Neural cell (in vitro differentiated cells): Measurements from ENCODE around the gene TTF1. TPM values are rescaled to one million over a fixed set of nuclear protein-coding genes. Genes with fewer than 3 reads are reported as not detected.

Experiments
- H2AFZ ChIP-seq: fragments of 200-600, 300-800 bp; sonication (generic), shearing (Covaris generic); 2 replicates; pipeline ENCODE4 v1.6.0; 2014; ENCODE audit warnings: low read depth, mild to moderate bottlenecking, antibody characterized with exemption, low read length, moderate library complexity
- H3F3A ChIP-seq: fragments of 200-600 bp; shearing (Covaris generic); 2 replicates; pipeline ENCODE4 v1.6.1; 2016; ENCODE audit warnings: mild to moderate bottlenecking, moderate library complexity, mixed read lengths, antibody characterized with exemption, low read length; ENCODE audit not compliant: insufficient read depth, poor library complexity, severe bottlenecking
- H3K27ac ChIP-seq: fragments of 200-600, 300-800 bp; sonication (generic), shearing (Covaris generic); 2 replicates; pipeline ENCODE4 v1.5.1; 2014; ENCODE audit warnings: mild to moderate bottlenecking, low read length, moderate library complexity
- H3K27me3 ChIP-seq: fragments of 300-800, 200-600 bp; sonication (generic), shearing (Covaris generic); 2 replicates; pipeline ENCODE4 v1.6.0; 2014; ENCODE audit warnings: mild to moderate bottlenecking, low read depth, low read length, moderate library complexity; ENCODE audit not compliant: insufficient read depth
- H3K36me3 ChIP-seq: fragments of 300-800, 200-600 bp; sonication (generic), shearing (Covaris generic); 2 replicates; pipeline ENCODE4 v1.5.1; 2014; ENCODE audit warnings: mild to moderate bottlenecking, antibody characterized with exemption, low read length, moderate library complexity; ENCODE audit not compliant: insufficient read depth
- H3K4me2 ChIP-seq: fragments of 300-800, 200-600 bp; sonication (generic), shearing (Covaris generic); 2 replicates; pipeline ENCODE4 v1.6.0; 2014; ENCODE audit warnings: mild to moderate bottlenecking, low read length
- H3K4me3 ChIP-seq: fragments of 300-800, 200-600 bp; sonication (generic), shearing (Covaris generic); 2 replicates; pipeline ENCODE4 v1.5.1; 2014; ENCODE audit warnings: mild to moderate bottlenecking, low read length, moderate library complexity
- H3K79me2 ChIP-seq: fragments of 200-600 bp; shearing (Covaris generic); replicated peaks from 2 replicates; pipeline ENCODE4 v1.6.0; 2014; ENCODE audit warnings: mild to moderate bottlenecking, low read length, moderate library complexity; ENCODE audit not compliant: insufficient read depth
- H3K9ac ChIP-seq: fragments of 300-800, 200-600 bp; sonication (generic), shearing (Covaris generic); 2 replicates; pipeline ENCODE4 v1.6.1; 2016; ENCODE audit warnings: mild to moderate bottlenecking, low read length, mixed read lengths
- H3K9me2 ChIP-seq: fragments of 200-600 bp; shearing (Covaris generic); 2 replicates; pipeline ENCODE4 v1.6.1; 2016; ENCODE audit warnings: mild to moderate bottlenecking, low read length, mixed read lengths; ENCODE audit not compliant: insufficient read depth
- H3K9me3 ChIP-seq: fragments of 200-600, 300-800 bp; sonication (generic), shearing (Covaris generic); 2 replicates; pipeline ENCODE4 v1.6.1; 2016; ENCODE audit warnings: mild to moderate bottlenecking, mixed run types, low read length, moderate library complexity, mixed read lengths
- H4K20me1 ChIP-seq: fragments of 200-600 bp; shearing (Covaris generic); 2 replicates; pipeline ENCODE4 v1.6.1; 2016; ENCODE audit warnings: mild to moderate bottlenecking, mixed run types; ENCODE audit not compliant: insufficient read depth
- EP300 ChIP-seq: fragments of 450-650 bp; conservative IDR thresholded peaks from 2 replicates; pipeline ENCODE4 v1.6.1; 2014; ENCODE audit warnings: antibody characterized with exemption, mild to moderate bottlenecking, moderate library complexity; ENCODE audit not compliant: poor library complexity, severe bottlenecking
- EZH2 ChIP-seq: fragments of 200-600, 300-800 bp; shearing (Covaris generic), sonication (generic); IDR thresholded peaks from 2 replicates; pipeline ENCODE4 v1.6.1; 2014; ENCODE audit warnings: antibody characterized with exemption, low read length, borderline replicate concordance, mild to moderate bottlenecking; ENCODE audit not compliant: insufficient read depth, poor library complexity, severe bottlenecking
- MXI1 ChIP-seq: fragments of 450-650 bp; conservative IDR thresholded peaks from 2 replicates; pipeline ENCODE4 v1.6.1; 2014; ENCODE audit warnings: antibody characterized with exemption, mild to moderate bottlenecking; ENCODE audit not compliant: poor library complexity, severe bottlenecking
- POLR2AphosphoS5 ChIP-seq: IDR thresholded peaks from 2 replicates; pipeline ENCODE4 v1.6.1; 2012
- RAD21 ChIP-seq: fragments of 450-650 bp; conservative IDR thresholded peaks from 2 replicates; pipeline ENCODE4 v1.6.1; 2014; ENCODE audit warnings: antibody characterized with exemption, mild to moderate bottlenecking, moderate library complexity
- SMC3 ChIP-seq: fragments of 450-650 bp; conservative IDR thresholded peaks from 2 replicates; pipeline ENCODE4 v1.6.1; 2014; ENCODE audit warnings: antibody characterized with exemption, mild to moderate bottlenecking, moderate library complexity; ENCODE audit not compliant: poor library complexity
- TAF1 ChIP-seq: IDR thresholded peaks from 2 replicates; pipeline ENCODE4 v1.6.1; 2012; ENCODE audit warnings: low read depth
- polyA plus RNA-seq: library from polyadenylated mRNA; depleted of rRNA; stranded (reverse); fragments of >200 nt; gene quantifications from 2 replicates; pipeline ENCODE4 v1.2.3, GENCODE V29; 2014
- TF ChIP-seq, protein P1 (sequence below): IDR thresholded peaks from 2 replicates; pipeline ENCODE4 v1.6.1; 2012; ENCODE audit warnings: borderline replicate concordance
- TF ChIP-seq, protein P2 (sequence below): fragments of 450-650 bp; IDR thresholded peaks from 2 replicates; pipeline ENCODE4 v1.5.1; 2014; ENCODE audit warnings: antibody characterized with exemption, mild to moderate bottlenecking, moderate library complexity; ENCODE audit not compliant: poor library complexity, severe bottlenecking

TTF1 gene
- polyA plus RNA-seq, 1 donor from 2014 or later: 27.1 TPM

DNA sequence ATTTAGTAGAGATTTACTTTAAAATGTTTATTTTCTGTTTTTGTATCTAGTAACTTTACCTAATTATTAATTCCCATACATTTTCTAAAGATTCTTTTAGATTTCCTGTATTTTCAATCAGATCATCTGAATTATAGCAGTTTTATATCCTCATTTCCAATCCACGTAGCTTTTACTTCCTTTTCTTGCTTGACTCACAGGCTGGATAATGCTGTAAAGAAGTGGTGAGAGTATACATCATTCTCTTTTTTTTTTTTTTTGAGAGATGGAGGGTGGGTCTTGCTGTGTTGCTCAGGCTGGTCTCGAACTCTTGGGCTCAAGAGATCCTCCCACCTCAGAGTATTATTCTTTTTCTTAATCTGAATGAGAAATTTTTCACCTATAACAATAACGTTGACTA lies 40.7 kb downstream of the TTF1 start:
- H3F3A ChIP-seq: no peaks in the 10 kb centered on the region
- TF ChIP-seq MXI1 (no peak), RAD21 (no peak), EP300 (no peak), POLR2AphosphoS5 (no peak), SMC3 (no peak), EZH2 (no peak), TAF1 (no peak)
- TF ChIP-seq, protein P1, sequence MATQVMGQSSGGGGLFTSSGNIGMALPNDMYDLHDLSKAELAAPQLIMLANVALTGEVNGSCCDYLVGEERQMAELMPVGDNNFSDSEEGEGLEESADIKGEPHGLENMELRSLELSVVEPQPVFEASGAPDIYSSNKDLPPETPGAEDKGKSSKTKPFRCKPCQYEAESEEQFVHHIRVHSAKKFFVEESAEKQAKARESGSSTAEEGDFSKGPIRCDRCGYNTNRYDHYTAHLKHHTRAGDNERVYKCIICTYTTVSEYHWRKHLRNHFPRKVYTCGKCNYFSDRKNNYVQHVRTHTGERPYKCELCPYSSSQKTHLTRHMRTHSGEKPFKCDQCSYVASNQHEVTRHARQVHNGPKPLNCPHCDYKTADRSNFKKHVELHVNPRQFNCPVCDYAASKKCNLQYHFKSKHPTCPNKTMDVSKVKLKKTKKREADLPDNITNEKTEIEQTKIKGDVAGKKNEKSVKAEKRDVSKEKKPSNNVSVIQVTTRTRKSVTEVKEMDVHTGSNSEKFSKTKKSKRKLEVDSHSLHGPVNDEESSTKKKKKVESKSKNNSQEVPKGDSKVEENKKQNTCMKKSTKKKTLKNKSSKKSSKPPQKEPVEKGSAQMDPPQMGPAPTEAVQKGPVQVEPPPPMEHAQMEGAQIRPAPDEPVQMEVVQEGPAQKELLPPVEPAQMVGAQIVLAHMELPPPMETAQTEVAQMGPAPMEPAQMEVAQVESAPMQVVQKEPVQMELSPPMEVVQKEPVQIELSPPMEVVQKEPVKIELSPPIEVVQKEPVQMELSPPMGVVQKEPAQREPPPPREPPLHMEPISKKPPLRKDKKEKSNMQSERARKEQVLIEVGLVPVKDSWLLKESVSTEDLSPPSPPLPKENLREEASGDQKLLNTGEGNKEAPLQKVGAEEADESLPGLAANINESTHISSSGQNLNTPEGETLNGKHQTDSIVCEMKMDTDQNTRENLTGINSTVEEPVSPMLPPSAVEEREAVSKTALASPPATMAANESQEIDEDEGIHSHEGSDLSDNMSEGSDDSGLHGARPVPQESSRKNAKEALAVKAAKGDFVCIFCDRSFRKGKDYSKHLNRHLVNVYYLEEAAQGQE: no peak
- TF ChIP-seq, protein P2, sequence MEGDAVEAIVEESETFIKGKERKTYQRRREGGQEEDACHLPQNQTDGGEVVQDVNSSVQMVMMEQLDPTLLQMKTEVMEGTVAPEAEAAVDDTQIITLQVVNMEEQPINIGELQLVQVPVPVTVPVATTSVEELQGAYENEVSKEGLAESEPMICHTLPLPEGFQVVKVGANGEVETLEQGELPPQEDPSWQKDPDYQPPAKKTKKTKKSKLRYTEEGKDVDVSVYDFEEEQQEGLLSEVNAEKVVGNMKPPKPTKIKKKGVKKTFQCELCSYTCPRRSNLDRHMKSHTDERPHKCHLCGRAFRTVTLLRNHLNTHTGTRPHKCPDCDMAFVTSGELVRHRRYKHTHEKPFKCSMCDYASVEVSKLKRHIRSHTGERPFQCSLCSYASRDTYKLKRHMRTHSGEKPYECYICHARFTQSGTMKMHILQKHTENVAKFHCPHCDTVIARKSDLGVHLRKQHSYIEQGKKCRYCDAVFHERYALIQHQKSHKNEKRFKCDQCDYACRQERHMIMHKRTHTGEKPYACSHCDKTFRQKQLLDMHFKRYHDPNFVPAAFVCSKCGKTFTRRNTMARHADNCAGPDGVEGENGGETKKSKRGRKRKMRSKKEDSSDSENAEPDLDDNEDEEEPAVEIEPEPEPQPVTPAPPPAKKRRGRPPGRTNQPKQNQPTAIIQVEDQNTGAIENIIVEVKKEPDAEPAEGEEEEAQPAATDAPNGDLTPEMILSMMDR: no peak
- H3K4me2 ChIP-seq: no peak overlapping the region
- no peak overlapping the region for H3K4me3 ChIP-seq
- H3K79me2 ChIP-seq: no peaks in the 10 kb centered on the region
- H3K27ac ChIP-seq: no peak overlapping the region
- H4K20me1 ChIP-seq: no peaks in the 10 kb centered on the region
- H3K36me3 ChIP-seq: no peaks in the 10 kb centered on the region
- no peak overlapping the region for H2AFZ ChIP-seq
- no peak overlapping the region for H3K9ac ChIP-seq
- H3K27me3 ChIP-seq: no peaks in the 10 kb centered on the region
- no peaks in the 10 kb centered on the region for H3K9me2 ChIP-seq
- H3K9me3 ChIP-seq: no peaks in the 10 kb centered on the region

DNA sequence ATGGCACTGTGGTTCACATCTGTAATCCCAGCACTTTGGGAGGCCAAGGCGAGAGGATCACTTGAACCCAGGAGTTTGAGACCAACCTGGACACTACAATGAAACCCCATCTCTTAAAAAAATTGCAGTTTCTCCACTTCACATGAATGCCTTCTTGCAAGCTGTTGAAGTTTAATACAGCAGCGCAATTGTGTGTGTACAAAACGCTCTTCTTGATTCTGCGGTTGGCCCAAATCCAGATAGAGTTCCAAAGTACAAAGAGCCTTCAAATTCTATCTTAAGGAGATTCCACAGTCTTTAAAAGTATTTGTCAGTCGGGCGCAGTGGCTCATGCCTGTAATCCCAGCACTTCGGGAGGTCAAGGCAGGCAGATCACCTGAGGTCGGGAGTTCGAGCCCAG lies 42.6 kb downstream of the TTF1 start:
- Histone ChIP-seq H3F3A (no peaks in the 10 kb centered on the region), H3K27me3 (no peaks in the 10 kb centered on the region), H3K79me2 (no peaks in the 10 kb centered on the region), H3K36me3 (no peaks in the 10 kb centered on the region), H3K9me2 (no peaks in the 10 kb centered on the region), H3K27ac (no peak overlapping the region), H3K9ac (no peak overlapping the region), H3K4me2 (no peak overlapping the region), H4K20me1 (no peaks in the 10 kb centered on the region), H3K4me3 (no peak overlapping the region), H2AFZ (no peak overlapping the region), H3K9me3 (no peaks in the 10 kb centered on the region)
- TF ChIP-seq POLR2AphosphoS5 (no peak), EP300 (no peak), EZH2 (no peak), MXI1 (no peak), TAF1 (no peak), SMC3 (no peak), RAD21 (no peak)
- TF ChIP-seq, protein P1: no peak
- TF ChIP-seq, protein P2: no peak
